A673 (cell line): ENCODE results near the gene UTRN. TPM values are rescaled to one million over a fixed set of nuclear protein-coding genes. Genes with fewer than 3 reads are reported as not detected.

ENCODE experiments used
- BruUV-seq: library from RNA; stranded (reverse); fragments of 400-500 nt; replicated peaks from 2 replicates; lab custom pipeline; 2021; lab: Mats Ljungman, UMichigan
- CTCF ChIA-PET: fragments of 300-600 bp; sonication (Branson Sonifier 250); formaldehyde crosslinking; loops from one replicate; lab custom pipeline; 2022; ENCODE audit warnings: antibody characterized with exemption; lab: Charles Lee
- POLR2A ChIA-PET: fragments of 300-600 bp; sonication (Branson Sonifier 250); formaldehyde crosslinking; loops from one replicate; lab custom pipeline; 2022; ENCODE audit warnings: antibody characterized with exemption; ENCODE audit not compliant: low non-redundant PET; lab: Charles Lee
- DNase-seq: peaks from one replicate; pipeline ENCODE4 v3.0.0-alpha.2; 2015; ENCODE audit warnings: low spot score
- H3K27ac ChIP-seq: fragments of 200-600 bp; sonication (generic); 2 replicates; pipeline ENCODE4 v1.5.1; 2016; ENCODE audit warnings: mixed run types, low read depth, mild to moderate bottlenecking, mixed read lengths, antibody characterized with exemption, low read length; ENCODE audit not compliant: poor library complexity, severe bottlenecking
- H3K27me3 ChIP-seq: fragments of 200-600 bp; sonication (generic); replicated peaks from 2 replicates; pipeline ENCODE4 v1.6.1; 2017; ENCODE audit warnings: mixed run types, low read depth, mild to moderate bottlenecking, mixed read lengths, antibody characterized with exemption, low read length; ENCODE audit not compliant: insufficient read depth, poor library complexity
- H3K36me3 ChIP-seq: fragments of 200-600 bp; sonication (generic); 2 replicates; pipeline ENCODE4 v1.6.1; 2016; ENCODE audit warnings: mixed run types, mild to moderate bottlenecking, mixed read lengths, antibody characterized with exemption, low read length; ENCODE audit not compliant: insufficient read depth, poor library complexity, severe bottlenecking
- H3K4me1 ChIP-seq: fragments of 200-600 bp; sonication (generic); 2 replicates; pipeline ENCODE4 v1.6.1; 2017; ENCODE audit warnings: mixed run types, mild to moderate bottlenecking, mixed read lengths, antibody characterized with exemption, low read length; ENCODE audit not compliant: insufficient read depth, poor library complexity, severe bottlenecking
- H3K4me3 ChIP-seq: fragments of 200-600 bp; sonication (generic); 2 replicates; pipeline ENCODE4 v1.5.1; 2016; ENCODE audit warnings: low read depth, mixed run types, mild to moderate bottlenecking, mixed read lengths, low read length; ENCODE audit not compliant: poor library complexity, severe bottlenecking
- H3K9me3 ChIP-seq: fragments of 200-600 bp; sonication (generic); 2 replicates; pipeline ENCODE4 v1.6.1; 2016; ENCODE audit warnings: mixed run types, low read depth, mild to moderate bottlenecking, mixed read lengths, antibody characterized with exemption, low read length; ENCODE audit not compliant: poor library complexity, severe bottlenecking
- CTCF ChIP-seq: fragments of 300-800, 200-600 bp; sonication (generic); conservative IDR thresholded peaks from 2 replicates; pipeline ENCODE4 v1.5.1; 2017; ENCODE audit warnings: low read depth, mild to moderate bottlenecking, antibody characterized with exemption, low read length, moderate library complexity, mixed read lengths
- EZH2 ChIP-seq: fragments of 200-600 bp; sonication (generic); IDR thresholded peaks from 2 replicates; pipeline ENCODE4 v1.6.1; 2017; ENCODE audit warnings: borderline replicate concordance, low read depth, mild to moderate bottlenecking, mixed read lengths, antibody characterized with exemption, low read length; ENCODE audit not compliant: poor library complexity, severe bottlenecking
- intact Hi-C: fragments of 100-400 bp; cut with micrococcal nuclease; formaldehyde crosslinking; loops from one replicate; pipeline ENCODE4 v1.10.0; 2022; ENCODE audit not compliant: unreplicated experiment
- total RNA-seq: library from RNA; stranded (reverse); gene quantifications from 2 replicates; pipeline ENCODE4 v1.2.3, GENCODE V29; 2021

The UTRN gene
- total RNA-seq, 1 experiment from 2014 or later = 75.2 TPM

DNA sequence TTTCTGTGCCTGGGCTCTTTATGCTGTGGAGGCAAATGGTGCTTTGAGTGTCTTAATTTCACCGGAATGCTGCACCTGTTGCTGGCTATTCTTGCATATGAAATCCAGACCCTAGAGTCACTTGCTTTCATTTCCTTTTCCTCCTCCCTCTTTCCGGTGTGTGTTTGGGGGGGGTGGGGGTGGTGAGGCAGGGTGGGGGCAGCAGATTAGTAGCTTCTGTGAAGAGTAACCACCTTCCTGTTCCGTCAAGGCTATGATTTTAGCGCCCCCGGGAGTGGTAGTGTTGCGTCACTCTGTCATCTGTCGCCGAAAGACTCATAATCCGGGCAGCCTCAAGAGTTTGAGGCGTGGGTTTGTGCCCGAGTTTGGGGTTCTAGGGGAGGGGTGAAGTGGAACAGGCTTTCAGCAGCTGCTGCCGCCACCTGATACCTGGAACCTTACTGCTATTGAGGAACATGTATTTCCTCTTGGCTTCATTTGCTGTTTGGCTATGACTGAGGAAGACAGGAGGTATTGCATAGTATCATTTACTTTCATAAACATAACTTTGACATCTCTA, 49.1 kb downstream of the UTRN start:
- Histone ChIP-seq H3K36me3 (no peaks in the 10 kb centered on the region), H3K27ac (peak overlapping the region; percentile 63), H3K27me3 (no peaks in the 10 kb centered on the region), H3K4me3 (peak overlapping the region; percentile 14), H3K4me1 (peaks cover 28% of the 10 kb centered on the region), H3K9me3 (no peaks in the 10 kb centered on the region)
- intact Hi-C loops = no loop called here
- ChIA-PET CTCF (no interaction called here), POLR2A (no interaction called here)
- no TSS peak for BruUV-seq
- peak; percentile 76 for DNase-seq
- TF ChIP-seq CTCF (no peak), EZH2 (no peak)

Other genes starting within 250 kb of the UTRN start
- gene SF3B5, start 189.8 kb upstream of the UTRN start, total RNA-seq = 135 and 136 TPM in 2 replicates
- gene STX11, start 134.8 kb upstream of the UTRN start, total RNA-seq = 0.20 and 0.30 TPM in 2 replicates